HCT116 (cell line): Measurements from ENCODE around the gene ARID3A. TPM values are rescaled to one million over a fixed set of nuclear protein-coding genes. Genes with fewer than 3 reads are reported as not detected.

Experiments used
- ATAC-seq: fragments of 200-7000 bp; cut with Tn5 transposase; 2 replicates; pipeline ENCODE4 v1.9.1; 2020; ENCODE audit warnings: mild to moderate bottlenecking, moderate library complexity
- BruUV-seq: library from RNA; stranded (reverse); fragments of 400-500 nt; replicated peaks from 2 replicates; lab custom pipeline; 2021; lab: Mats Ljungman, UMichigan
- CTCF ChIA-PET: fragments of 300-600 bp; sonication (Branson Sonifier 250); formaldehyde crosslinking; loops from one replicate; lab custom pipeline; 2021; ENCODE audit warnings: antibody characterized with exemption; lab: Charles Lee
- POLR2A ChIA-PET: fragments of 300-600, 350-600 bp; sonication (Branson Sonifier 250); formaldehyde crosslinking; loops from one replicate; lab custom pipeline; 2021; ENCODE audit warnings: antibody characterized with exemption; lab: Charles Lee
- RAD21 ChIA-PET, 2 experiments: fragments of 300-600 bp; sonication (Branson Sonifier 250); formaldehyde crosslinking; loops; one replicate each; lab custom pipeline; 2023; ENCODE audit warnings: low total read pairs in 2 of 2; ENCODE audit not compliant: uncharacterized antibody in 2 of 2, unreplicated experiment in 2 of 2, low non-redundant PET in 1 of 2; lab: Charles Lee
- DNase-seq: peaks from one replicate; pipeline ENCODE4 v3.0.0-alpha.2; 2010; ENCODE audit warnings: low read depth, low spot score
- H2AFZ ChIP-seq: fragments of 200-600 bp; shearing (Covaris generic), sonication (generic); 2 replicates; pipeline ENCODE4 v1.6.1; 2017; ENCODE audit warnings: low read depth, mixed run types, mixed read lengths, antibody characterized with exemption, low read length; ENCODE audit not compliant: poor library complexity, severe bottlenecking
- H3K27ac ChIP-seq: 2 replicates; pipeline ENCODE4 v1.5.1; 2012; ENCODE audit warnings: low read depth, low read length
- H3K27me3 ChIP-seq: fragments of 200-600 bp; sonication (generic); 2 replicates; pipeline ENCODE4 v1.6.1; 2016; ENCODE audit warnings: mixed run types, low read length, mixed read lengths; ENCODE audit not compliant: insufficient read depth
- H3K36me3 ChIP-seq, 2 experiments: fragments of 200-500 bp in 1 of 2; fragments of 200-600 bp in 1 of 2; sonication (Bioruptor generic) in 1 of 2; sonication (generic) in 1 of 2; 2 replicates each; pipeline versions ENCODE4 v1.5.1 to v1.6.1; 2014 to 2016; ENCODE audit warnings: low read length in 2 of 2, inconsistent platforms in 1 of 2, mixed read lengths in 1 of 2, mixed run types in 1 of 2; ENCODE audit not compliant: insufficient read depth in 2 of 2, control insufficient read depth in 1 of 2
- H3K4me1 ChIP-seq, 2 experiments: fragments of 200-600 bp in 1 of 2; sonication (generic) in 1 of 2; 2 replicates each; pipeline versions ENCODE4 v1.5.1 to v1.6.1; 2012 to 2017; ENCODE audit warnings: low read length in 2 of 2, inconsistent platforms in 1 of 2, mild to moderate bottlenecking in 1 of 2, mixed read lengths in 1 of 2, mixed run types in 1 of 2, moderate library complexity in 1 of 2; ENCODE audit not compliant: insufficient read depth in 2 of 2, control insufficient read depth in 1 of 2
- H3K4me2 ChIP-seq: fragments of 200-600 bp; sonication (generic); 2 replicates; pipeline ENCODE4 v1.6.1; 2017; ENCODE audit warnings: mixed run types, low read length, mixed read lengths
- H3K4me3 ChIP-seq, 2 experiments: fragments of 200-600 bp in 1 of 2; sonication (generic) in 1 of 2; replicated peaks in 1 of 2; 2 replicates each; pipeline ENCODE4 v1.5.1; 2011 to 2016; ENCODE audit warnings: low read length in 2 of 2, control low read depth in 1 of 2, low read depth in 1 of 2, mild to moderate bottlenecking in 1 of 2, mixed read lengths in 1 of 2, mixed run types in 1 of 2
- H3K79me2 ChIP-seq: fragments of 200-600 bp; sonication (generic); 2 replicates; pipeline ENCODE4 v1.6.1; 2017; ENCODE audit warnings: mild to moderate bottlenecking, mixed run types, low read length, moderate library complexity, mixed read lengths; ENCODE audit not compliant: insufficient read depth
- H3K9ac ChIP-seq: fragments of 200-600 bp; sonication (generic); 2 replicates; pipeline ENCODE4 v1.6.1; 2016; ENCODE audit warnings: low read length, mixed read lengths
- H3K9me2 ChIP-seq: fragments of 200-600 bp; sonication (generic), shearing (Covaris generic); 2 replicates; pipeline ENCODE4 v1.6.1; 2017; ENCODE audit warnings: mixed run types, mild to moderate bottlenecking, moderate library complexity; ENCODE audit not compliant: insufficient read depth
- H3K9me3 ChIP-seq, 2 experiments: fragments of 200-500 bp in 1 of 2; fragments of 200-600 bp in 1 of 2; sonication (Bioruptor generic) in 1 of 2; sonication (generic) in 1 of 2; 2 replicates each; pipeline ENCODE4 v1.6.1; 2014 to 2017; ENCODE audit warnings: low read length in 2 of 2, mixed read lengths in 2 of 2, inconsistent platforms in 1 of 2, low read depth in 1 of 2, mild to moderate bottlenecking in 1 of 2, mixed run types in 1 of 2, moderate library complexity in 1 of 2; ENCODE audit not compliant: control insufficient read depth in 1 of 2, insufficient read depth in 1 of 2
- H4K20me1 ChIP-seq: fragments of 200-600 bp; sonication (generic), shearing (Covaris generic); 2 replicates; pipeline ENCODE4 v1.6.1; 2017; ENCODE audit warnings: mixed run types, mild to moderate bottlenecking, moderate library complexity; ENCODE audit not compliant: insufficient read depth
- ATF3 ChIP-seq: IDR thresholded peaks from 2 replicates; pipeline ENCODE4 v1.6.1; 2012
- CEBPB ChIP-seq: IDR thresholded peaks from 2 replicates; pipeline ENCODE4 v1.6.1; 2012; ENCODE audit warnings: low read depth
- JUND ChIP-seq: IDR thresholded peaks from 2 replicates; pipeline ENCODE4 v1.6.1; 2012
- POLR2AphosphoS5 ChIP-seq: IDR thresholded peaks from 2 replicates; pipeline ENCODE4 v1.6.1; 2011; ENCODE audit warnings: mild to moderate bottlenecking, low read depth, low read length, moderate library complexity
- REST ChIP-seq: IDR thresholded peaks from 2 replicates; pipeline ENCODE4 v1.6.1; 2012; ENCODE audit warnings: low read depth
- SIN3A ChIP-seq: IDR thresholded peaks from 2 replicates; pipeline ENCODE4 v1.6.1; 2012; ENCODE audit warnings: low read depth
- SRF ChIP-seq: IDR thresholded peaks from 2 replicates; pipeline ENCODE4 v1.6.1; 2012; ENCODE audit warnings: low read depth
- TCF7L2 ChIP-seq: IDR thresholded peaks from 2 replicates; pipeline ENCODE4 v1.7.0; 2011; ENCODE audit warnings: borderline replicate concordance, inconsistent platforms; ENCODE audit not compliant: insufficient read depth, insufficient read length; ENCODE audit errors: extremely low read depth
- ZBTB33 ChIP-seq: IDR thresholded peaks from 2 replicates; pipeline ENCODE4 v1.6.1; 2011; ENCODE audit warnings: mild to moderate bottlenecking, low read length, moderate library complexity; ENCODE audit not compliant: insufficient replicate concordance; ENCODE audit errors: extremely low read depth
- ZNF274 ChIP-seq: fragments of 200-500 bp; sonication (Bioruptor generic); IDR thresholded peaks from 2 replicates; pipeline ENCODE4 v1.6.1; 2014; ENCODE audit warnings: mild to moderate bottlenecking, low read depth, low read length, inconsistent platforms
- intact Hi-C: fragments of 100-400 bp; cut with micrococcal nuclease; formaldehyde crosslinking; loops from 2 replicates; pipeline ENCODE4 v1.10.0; 2022
- total RNA-seq: library from RNA; stranded (reverse); gene quantifications from one replicate; pipeline ENCODE4 v1.2.1, GENCODE V29; 2021; ENCODE audit not compliant: unreplicated experiment

Gene ARID3A
- total RNA-seq, 1 experiment from 2014 or later = 21.8 TPM

GRCh38 chr19:986083-986482 lies 60.2 kb downstream of the ARID3A start:
- TF ChIP-seq SRF (no peak), ZBTB33 (no peak), ZNF274 (no peak), JUND (no peak), POLR2AphosphoS5 (no peak), SIN3A (no peak), ATF3 (no peak), TCF7L2 (no peak), REST (no peak), CEBPB (no peak)
- Histone ChIP-seq H3K9ac (no peak overlapping the region), H3K4me2 (no peak overlapping the region), H3K9me2 (no peaks in the 10 kb centered on the region), H4K20me1 (no peaks in the 10 kb centered on the region; the same call in 1 of the 2 replicates), H3K27me3 (no peaks in the 10 kb centered on the region), H3K36me3 (peaks cover 13 to 46% of the 10 kb centered on the region in 2 experiments), H2AFZ (no peak overlapping the region), H3K27ac (no peak overlapping the region), H3K79me2 (peaks cover 31% of the 10 kb centered on the region), H3K9me3 (no peaks in the 10 kb centered on the region), H3K4me3 (no peak overlapping the region), H3K4me1 (peaks cover 15 to 33% of the 10 kb centered on the region in 2 experiments)
- intact Hi-C loops = no loop called here
- ChIA-PET CTCF (interaction anchor here (0.6 kb wide), 1 partner anchor 480 kb away, joined by 4 read pairs; no protein-coding TSS in a partner anchor), POLR2A (no interaction called here), RAD21 (no interaction called here)
- BruUV-seq = no TSS peak
- DNase-seq (no peak), ATAC-seq (no peak)
